Activated CD8-positive, alpha-beta memory T cell treated with anti-CD3 and anti-CD28 coated beads for 1 hour (primary cell): Measurements from ENCODE around the gene SALL4.
"Not testable (repeated sequence)": the region's sequence is repeated elsewhere in the genome, so short reads cannot be mapped to it uniquely, and the experiment has no call there.

Experiments used
- DNase-seq, 2 donors: peaks; one replicate each; pipeline ENCODE4 v3.0.0-alpha.2; 2020; ENCODE audit warnings: low read depth in 1 of 2; ENCODE audit errors: extremely low read depth in 1 of 2

Gene SALL4

DNA sequence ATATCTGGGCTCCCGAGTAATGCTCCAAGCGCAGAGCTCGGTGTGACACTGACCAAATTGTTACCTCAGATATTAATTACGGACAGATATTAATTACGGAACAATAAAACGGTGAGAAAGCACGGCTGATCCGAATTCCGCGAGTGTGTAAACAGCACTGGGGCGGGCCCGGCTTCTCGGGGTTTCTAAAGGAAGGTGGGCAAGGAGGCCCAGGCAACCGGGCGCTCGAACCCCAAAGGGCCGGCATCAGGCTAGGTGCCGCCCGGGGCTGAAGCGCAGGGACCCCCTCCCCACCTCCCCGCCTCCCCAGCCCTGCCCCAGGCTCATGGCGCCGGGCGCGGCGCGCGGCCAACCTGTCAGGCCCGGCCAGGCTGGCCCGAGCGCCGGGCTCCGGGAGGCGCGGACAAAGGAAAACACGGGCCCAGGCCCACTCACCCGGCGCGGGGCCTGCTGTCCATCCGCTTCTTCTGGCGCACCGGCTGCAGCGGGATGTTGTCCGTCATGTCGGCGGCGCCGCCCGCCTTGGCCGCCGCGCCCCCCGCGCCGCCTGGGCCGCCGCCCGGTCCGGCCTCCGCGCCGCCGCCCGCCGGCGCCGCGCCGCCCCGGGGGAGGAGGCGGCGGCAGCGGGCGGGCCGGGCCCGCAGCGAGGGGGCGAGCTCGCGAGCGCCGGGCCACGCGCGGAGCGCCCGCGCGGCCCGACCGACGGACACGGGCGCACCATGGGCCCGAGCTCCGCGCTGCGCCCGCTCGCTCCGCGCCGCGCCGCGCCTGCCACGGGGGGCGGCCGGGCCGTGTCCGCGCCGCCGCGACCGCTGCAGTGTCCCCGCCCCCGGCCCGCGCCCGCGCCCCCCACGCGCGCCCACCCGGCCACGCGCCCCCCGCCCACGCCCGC, 34.2 kb downstream of the SALL4 start, which contains the start of gene ATP9A:
Gene ATP9A, minus strand, starts transcription at position 524 of the 892 bp plus-strand sequence. Its CDS starts 21 bp downstream, at position 503.
- no peak for DNase-seq

DNA sequence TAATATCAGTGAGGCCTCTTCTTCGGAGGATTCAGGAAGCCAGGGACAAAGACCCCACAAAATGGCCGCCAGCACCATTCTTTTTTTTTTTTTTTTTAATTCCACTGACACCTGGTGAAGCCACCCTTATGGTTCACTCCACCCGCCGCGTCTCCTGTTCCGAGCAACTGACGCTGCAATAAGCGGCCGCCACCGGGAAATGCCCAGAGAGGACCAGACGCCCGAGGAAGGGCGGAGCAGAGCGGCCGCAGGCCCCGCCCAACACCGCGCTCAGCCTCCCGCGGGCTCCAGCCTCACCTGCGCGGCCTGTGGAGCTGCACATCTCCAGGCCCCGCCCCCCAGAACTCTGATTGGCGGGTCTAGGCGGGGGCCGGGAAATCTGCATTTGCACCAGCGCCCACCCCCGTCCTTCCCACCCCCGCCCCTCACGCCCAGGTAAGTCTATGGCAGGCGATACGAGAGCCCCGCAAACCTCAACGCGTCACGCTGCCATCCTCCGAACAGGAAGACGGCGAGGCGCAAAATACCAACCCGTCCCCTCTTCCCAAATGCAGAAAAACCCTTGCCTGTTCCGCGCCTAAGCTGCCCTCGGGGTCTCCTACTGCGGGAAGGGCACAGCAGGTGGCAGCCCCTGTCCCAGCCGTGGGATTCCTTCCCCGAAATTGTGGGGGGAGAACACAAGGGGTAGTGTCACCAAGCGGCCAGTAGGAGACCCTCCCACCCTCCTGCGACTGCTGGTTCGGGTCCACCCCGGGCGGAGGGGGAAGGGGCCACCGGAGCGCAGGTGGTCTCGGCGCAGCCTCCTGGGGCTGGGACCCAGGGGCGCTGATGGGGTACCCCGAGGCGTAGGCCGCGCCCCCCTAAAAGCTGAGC, 35.1 kb downstream of the SALL4 start:
- DNase-seq: peak in 1 of 2 donors; percentile 11

DNA sequence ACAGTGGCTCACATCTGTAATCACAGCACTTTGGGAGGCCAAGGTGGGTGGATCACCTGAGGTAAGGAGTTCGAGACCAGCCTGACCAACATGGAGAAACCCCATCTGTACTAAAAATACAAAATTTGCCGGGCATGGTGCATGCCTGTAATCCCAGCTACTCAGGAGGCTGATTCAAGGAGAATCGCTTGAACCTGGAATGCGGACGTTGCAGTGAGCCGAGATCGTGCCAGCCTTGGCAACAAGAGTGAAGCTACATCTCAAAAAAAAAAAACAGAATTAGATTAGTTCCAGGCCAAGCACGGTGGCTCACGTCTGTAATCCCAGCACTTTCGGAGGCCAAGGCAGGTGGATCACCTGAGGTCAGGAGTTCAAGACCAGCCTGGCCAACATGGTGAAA, 36.9 kb downstream of the SALL4 start:
- not testable (repeated sequence) for DNase-seq

DNA sequence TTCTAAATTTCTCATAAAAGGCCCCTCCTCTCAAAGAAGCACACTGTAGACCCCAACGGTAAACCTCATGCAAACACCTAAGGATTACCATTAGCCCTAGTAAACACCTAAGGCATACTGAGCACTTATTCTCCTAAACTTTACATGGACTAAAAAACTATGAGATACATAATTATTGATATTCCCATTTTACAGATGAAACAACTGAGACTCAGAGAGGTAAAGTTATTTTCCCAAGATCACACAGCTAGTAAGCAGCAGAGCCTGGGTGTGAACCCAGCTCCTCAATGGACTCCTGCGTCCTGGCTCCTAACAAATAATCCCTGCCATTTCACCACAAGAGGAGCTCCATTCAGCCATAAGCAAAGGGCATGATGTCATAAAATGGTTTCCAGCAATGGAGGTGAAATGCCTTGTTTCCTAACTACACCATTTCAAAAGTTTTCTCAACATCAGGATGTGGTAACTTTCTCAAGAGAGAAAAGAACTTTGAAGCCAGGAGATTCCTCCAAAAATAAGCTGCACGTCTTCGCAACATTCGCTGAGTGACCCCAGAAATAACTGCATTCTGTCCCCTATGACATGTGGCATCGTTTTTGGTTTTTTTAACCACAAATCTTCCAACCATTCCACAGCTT, 38.2 kb downstream of the SALL4 start:
- DNase-seq: no peak

DNA sequence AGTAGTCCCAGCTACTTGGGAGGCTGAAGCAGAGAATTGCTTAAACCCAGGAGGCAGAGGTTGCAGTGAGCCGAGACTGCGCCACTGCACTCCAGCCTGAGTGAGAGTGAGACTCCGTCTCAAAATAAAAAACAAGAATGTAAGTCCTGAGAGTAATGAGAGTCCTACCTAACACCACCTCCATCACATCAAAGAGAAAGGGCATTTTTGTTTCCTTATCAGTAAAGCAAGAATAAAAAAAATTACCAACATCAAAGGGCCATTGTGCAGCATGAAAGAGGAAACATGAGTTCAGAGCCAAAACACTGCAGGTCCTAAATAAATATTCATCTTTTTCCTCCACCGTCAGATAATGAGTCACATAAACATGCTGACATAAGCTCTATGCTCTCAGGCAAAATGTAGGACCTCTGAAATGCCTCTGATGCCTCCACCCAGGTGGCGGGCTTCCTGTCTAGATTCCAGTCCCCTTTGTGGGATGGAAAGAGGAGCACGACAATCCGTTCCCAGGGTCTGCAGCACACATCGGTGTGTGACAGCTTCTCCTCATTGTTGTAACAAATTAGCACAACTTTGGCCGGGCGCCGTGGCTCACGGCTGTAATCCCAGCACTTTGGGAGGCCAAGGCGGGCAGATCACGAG, 41.3 kb downstream of the SALL4 start:
- no peak for DNase-seq

DNA sequence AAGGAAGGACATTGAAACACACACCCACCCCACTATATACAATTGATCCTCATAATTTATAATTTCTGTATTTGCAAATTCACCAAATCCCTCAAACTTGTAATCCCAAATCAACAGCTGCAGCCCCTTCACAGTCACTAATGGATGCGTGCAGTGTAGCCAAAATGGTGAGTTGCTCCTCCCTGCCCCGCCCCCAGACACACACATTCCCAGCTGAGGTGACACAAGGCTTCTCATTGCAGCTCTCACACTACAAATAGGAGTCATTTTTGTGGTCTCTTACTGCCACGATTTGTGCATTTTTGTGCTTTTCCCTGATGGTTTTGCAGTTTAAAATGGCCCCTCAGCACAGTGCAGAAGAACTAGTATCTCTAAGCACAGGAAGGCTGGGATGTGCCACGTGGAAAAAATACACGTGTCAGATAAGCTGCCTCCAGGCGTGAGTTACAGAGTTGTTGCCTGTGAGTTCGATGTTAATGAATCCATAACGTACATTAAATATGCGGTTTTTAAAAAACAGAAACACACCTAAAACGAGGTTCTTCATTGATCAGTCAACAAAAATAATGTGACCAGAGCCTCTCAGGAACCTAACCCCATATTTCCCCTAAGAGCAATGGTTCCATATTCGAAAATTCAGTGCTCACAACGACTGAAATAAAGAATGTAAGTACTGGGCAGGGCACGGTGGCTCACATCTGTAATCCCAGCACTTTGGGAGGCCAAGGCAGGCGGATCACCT, 42.4 kb downstream of the SALL4 start:
- DNase-seq: no peak

DNA sequence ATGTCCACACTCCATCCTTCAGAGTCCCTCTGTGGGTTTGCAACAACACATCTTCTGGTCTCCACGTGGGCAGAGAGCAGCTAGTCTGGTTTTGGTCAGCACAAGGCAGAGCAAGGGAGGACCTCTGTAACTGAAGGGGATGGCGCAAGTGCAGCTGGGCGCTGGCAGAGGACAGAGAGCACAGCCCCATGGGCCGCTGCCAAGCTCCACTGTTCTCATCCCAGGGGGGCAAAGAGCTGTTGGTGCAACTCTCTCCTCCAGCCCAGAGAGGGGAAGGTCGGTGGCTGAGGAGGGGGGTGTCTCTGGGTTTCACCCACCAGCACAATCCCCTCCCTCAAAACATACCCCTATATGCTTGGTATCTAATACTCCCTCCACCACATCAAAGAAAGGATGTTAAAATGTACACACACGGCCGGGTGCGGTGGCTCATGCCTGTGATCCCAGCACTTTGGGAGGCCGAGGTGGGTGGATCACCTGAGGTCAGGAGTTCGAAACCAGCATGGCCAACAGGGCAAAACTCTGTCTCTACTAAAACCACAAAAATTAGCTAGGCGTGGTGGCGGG, 43.3 kb downstream of the SALL4 start:
- no peak for DNase-seq

DNA sequence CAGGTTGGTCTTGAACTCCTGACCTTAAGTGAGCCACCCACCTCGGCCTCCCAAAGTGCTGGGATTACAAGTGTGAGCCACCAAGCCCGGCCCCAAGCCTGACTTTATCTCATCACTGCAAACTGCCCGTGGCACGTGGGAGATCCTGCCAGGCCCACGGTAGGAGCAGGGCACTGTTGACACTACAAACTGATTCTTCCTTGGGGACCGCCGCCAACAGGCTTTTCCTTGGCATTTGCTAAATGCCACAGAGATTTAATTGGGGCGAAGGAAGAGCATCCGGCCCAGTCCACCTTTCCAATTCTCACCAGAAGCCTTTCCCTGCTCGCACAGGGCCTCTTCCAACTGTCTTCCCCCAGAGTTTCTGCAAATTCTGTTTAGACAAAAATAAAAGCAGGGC, 45.1 kb downstream of the SALL4 start:
- no peak for DNase-seq

DNA sequence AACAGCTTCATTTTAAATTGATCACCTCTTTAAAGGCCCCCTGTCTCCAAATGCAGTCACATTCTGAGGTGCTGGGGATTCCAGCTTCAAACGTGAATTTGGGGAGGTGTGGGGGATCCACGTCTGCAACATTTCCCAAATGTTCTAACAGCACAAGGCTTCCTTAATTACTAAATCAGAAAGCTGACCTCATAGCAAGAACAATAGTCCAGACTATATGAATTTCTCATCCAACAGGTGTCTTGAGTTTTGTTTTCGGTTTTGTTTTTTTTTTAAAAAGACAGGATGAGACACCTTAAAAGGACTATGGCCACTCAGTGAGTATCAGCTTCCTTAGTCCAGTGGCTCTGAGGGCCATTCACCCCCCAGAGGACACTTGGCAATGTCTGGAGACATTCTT, 45.7 kb downstream of the SALL4 start:
- DNase-seq: no peak

DNA sequence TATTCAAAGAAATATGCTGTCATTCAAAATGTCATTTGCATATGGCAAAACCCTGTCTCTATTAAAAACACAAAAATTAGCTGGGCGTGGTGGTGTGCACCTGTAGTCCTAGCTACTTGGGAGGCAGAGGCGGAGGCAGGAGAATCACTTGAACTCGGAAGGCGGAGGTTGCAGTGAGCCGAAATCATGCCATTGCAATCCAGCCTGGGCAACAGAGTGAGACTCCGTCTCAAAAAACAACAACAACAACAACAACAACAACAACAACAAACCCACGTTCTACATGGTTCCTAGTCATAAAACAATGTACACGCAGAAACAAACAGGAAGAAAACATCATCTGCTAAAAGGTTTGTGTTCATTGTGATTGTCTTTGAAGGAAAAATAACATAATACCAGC, 49.1 kb downstream of the SALL4 start:
- DNase-seq: not testable (repeated sequence)

DNA sequence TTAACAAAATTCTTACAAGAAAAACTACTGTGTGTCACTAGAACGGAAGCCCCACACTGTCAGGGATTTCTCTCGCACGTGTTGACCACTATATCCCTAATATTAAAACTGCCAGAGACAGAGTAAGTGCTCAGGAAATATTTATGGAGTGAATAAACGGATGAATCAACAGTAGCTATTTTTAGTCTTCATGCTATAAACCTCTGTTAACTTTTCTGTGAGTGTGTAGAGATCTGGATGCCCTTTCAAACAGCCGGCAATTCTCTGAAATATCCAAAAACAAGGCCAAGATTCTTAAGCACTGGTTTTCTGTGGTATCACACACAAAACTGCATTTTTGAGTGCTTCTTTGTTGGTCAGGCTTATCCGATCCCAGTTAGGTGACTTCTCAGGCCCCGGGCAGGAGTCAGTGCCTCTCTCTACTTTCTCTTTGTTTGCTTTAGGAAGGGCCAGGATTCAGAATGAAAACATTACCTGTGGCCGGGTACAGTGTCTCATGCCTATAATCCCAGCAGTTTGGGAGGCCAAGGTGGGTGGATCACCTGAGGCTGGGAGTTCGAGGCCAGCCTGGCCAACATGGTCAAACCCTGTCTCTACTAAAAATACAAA, 49.9 kb downstream of the SALL4 start:
- no peak for DNase-seq

DNA sequence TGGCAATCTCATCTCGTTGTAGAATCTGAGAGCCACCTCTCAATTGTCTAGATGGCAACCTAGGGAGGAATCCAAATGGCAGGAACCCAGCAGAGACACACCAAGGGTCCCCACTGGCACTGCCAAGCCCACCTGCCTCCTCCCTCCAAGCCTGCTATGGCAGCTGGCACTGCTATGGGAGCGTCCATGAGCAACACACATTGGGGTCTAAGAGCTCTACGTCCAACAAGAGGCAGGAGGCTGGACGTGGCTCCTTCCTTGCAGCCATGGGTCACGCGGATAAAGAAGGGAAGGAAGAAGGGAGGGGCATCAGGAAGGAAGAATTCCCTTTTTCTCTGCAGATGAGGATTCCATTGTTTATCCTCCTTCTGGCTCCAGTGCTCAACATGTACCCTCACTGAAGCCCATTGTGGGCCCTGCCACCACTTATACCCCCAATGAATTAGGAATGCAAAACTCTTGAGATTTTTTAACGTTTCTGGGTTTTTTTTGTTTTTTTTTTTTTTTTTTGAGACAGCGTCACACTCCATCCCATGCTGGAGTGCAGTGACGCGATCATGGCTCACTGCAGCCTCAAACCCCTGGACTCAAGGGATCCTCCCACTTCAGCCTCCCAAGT, 51.4 kb downstream of the SALL4 start:
- no peak for DNase-seq

DNA sequence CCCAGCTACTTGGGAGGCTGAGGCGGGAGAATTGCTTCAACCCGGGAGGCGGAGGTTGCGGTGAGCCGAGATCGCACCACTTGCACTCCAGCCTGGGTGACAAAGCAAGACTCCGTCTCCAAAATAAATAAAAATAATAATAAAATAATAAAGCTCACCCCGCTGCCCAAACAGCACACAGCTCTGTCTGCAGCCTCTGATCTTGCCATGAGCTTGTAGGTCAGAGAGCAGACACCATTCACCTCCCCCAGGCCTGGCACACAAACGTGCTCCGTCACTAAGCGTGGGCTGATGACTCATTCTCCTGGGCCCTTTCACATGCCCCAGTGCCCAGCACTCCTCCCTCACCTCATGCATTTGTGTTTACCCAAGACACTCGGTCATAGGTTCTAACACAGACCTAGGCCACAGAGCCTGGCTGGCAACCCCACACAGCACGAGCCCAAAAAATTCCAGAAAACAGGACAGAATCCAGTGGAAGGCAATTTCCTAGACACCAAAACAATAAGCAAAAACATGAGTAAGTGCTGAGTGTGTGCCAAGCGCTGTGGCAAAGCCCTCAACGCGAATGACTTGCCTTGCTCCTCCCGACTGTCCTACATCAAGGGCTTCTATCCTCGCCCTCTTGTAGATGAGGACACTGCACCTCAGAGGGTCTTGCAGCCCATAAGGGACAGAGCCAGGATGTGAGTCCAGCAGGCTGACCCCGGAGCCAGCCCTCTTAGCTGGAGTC, 52.1 kb downstream of the SALL4 start:
- DNase-seq: no peak

DNA sequence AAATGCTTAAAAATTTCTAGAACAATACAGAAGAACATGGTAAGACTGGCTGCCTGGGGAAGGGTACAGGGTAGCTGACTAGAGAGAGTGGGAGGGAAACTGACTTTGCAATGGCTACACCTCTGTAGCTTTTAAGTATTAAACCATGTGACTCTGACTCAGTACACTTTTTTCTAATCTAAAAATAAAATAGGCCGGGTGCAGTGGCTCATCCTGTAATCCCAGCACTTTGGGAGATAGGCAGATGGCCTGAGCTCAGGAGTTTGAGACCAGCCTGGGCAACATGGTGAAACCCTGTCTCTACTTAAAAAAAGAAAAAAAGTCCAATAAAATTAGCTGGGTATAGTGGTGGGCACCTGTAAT, 52.7 kb downstream of the SALL4 start:
- DNase-seq: no peak

DNA sequence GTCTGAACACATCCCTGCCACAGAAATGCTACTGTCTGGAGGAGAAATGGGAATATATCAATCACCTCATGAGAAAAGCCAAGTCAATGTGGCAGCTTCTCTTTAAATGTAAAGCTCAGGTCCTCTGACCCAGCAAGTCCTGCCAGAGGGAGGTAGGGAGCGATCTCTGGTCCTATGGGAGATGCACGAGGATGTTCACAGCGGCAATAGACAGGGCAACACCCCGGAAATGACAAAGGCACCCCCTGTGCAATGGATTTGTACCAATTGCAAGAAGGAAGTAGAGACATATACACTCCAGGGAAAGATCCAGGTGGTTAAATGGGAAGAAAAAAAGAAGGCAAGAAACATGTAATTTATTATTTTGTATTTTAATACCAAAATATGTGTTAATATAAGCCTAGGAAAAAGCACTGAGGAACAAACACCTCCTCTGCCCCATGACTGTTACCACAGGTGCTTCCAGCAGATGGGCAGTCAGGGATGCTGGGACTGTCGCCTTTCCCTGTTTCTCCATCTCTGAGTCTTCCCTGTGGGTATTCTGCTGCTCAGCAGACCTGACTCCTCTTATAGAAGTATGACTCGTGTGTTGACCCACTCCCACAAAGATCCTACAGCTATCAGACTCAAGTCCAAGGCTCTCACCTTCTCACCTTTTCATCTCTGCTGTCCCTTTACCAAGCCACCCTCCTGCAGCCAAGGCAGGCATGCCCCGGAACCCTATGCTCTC, 55.0 kb downstream of the SALL4 start:
- DNase-seq: no peak

DNA sequence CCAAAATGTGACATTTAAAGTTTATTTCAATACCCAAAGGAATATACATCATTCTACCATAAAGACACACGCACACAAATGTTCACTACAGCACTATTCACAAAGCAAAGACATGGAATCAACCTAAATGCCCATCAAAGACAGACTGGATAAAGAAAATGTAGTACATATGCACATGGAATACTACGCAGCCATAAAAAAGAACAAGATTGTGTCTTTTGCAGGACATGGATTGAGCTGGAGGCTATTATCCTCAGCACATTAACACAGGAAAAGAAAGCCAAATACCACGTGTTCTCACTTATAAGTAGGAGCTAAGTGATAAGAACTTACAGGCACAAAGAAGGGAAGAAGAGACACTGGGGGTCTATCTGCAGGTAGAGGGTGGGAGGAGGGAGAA, 56.5 kb downstream of the SALL4 start:
- no peak for DNase-seq

DNA sequence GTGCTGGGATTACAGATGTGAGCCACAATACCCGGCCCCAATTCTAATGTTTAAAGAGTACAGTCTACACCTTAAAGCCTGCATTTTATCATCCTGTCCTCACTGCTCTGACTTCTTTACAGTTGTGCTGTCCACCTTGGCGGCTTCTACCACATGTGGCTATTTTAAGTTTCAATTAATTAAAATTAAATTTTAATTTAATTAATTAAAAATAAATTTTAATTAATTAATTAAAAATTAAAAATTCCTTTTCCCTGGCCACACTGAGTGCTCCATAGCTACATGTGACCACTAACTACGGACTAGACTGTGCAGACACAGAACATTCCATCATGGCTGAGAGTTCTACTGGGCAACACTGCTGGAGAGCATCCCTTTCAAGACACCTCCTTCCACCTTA, 61.5 kb downstream of the SALL4 start:
- DNase-seq: no peak

DNA sequence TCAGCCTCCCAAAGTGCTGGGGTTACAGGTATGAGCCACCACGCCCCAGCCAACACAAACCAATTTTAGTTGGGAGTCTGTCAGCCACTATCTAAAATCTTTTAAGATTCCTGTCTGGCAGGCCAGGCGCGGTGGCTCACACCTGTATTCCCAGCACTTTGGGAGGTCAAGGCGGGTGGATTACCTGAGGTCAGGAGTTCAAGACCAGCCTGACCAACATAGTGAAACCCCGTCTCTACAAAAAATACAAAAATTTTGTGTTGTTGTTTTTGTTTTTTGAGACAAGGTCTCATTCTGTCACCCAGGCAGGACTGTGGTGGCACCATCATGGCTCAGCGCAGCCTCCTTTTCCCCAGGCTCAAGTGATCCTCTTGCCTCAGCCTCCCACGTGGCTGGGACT, 62.0 kb downstream of the SALL4 start:
- not testable (repeated sequence) for DNase-seq
